H1 (cell line): ENCODE results near the gene CACNG5. TPM values are rescaled to one million over a fixed set of nuclear protein-coding genes. Genes with fewer than 3 reads are reported as not detected.

Experiments
- EGR1 ChIP-seq: IDR thresholded peaks from 2 replicates; pipeline ENCODE4 v1.6.1; 2011; ENCODE audit warnings: low read depth, low read length, borderline replicate concordance
- JUND ChIP-seq: IDR thresholded peaks from 2 replicates; pipeline ENCODE4 v1.6.1; 2011; ENCODE audit warnings: mild to moderate bottlenecking, improper control_type of control experiment, low read length
- KDM1A ChIP-seq: fragments of 200-600, 300-600 bp; sonication (generic); IDR thresholded peaks from 2 replicates; pipeline ENCODE4 v1.7.1; 2016; ENCODE audit warnings: mild to moderate bottlenecking, low read length, borderline replicate concordance
- RXRA ChIP-seq: IDR thresholded peaks from 2 replicates; pipeline ENCODE4 v1.6.1; 2011; ENCODE audit warnings: low read depth, mild to moderate bottlenecking, low read length, moderate library complexity; ENCODE audit not compliant: insufficient read depth
- SRF ChIP-seq: IDR thresholded peaks from 2 replicates; pipeline ENCODE4 v1.6.1; 2011; ENCODE audit warnings: mild to moderate bottlenecking, low read depth, low read length, moderate library complexity
- TAF1 ChIP-seq: IDR thresholded peaks from 2 replicates; pipeline ENCODE4 v1.6.1; 2011; ENCODE audit warnings: mild to moderate bottlenecking, low read depth, low read length
- microRNA counts: library from miRNA; unstranded; fragments of <30 nt; microRNA quantifications from one replicate; lab custom pipeline; 2015
- microRNA-seq, 2 experiments: library from miRNA; unstranded; fragments of <30 nt; microRNA quantifications; one replicate each; pipeline versions ENCODE4 to v1.2.0, GENCODE V29; 2016 to 2020; ENCODE audit warnings: borderline microRNAs expressed in 2 of 2, borderline number of aligned reads in 2 of 2, borderline replicate concordance in 1 of 2
- polyA plus RNA-seq, 7 experiments: library from polyadenylated mRNA; depleted of rRNA in 3 of 7; stranded (reverse) in 5 of 7; unstranded in 2 of 7; fragments of >200 nt in 5 of 7; fragments of 200-250 nt in 2 of 7; gene quantifications; 1 replicate in 5 of 7; 2 replicates in 1 of 7; 4 replicates in 1 of 7; pipeline versions ENCODE4 v1.2.1 to v1.2.3, GENCODE V29; 2011 to 2013; ENCODE audit warnings: missing spikeins in 2 of 7, mixed read lengths in 2 of 7
- small RNA-seq: library from polyadenylated mRNA; stranded (forward); fragments of <200 nt; extraction: miRNeasy Mini kit (QIAGEN cat#:217004); gene quantifications from one replicate; pipeline ENCODE3, GENCODE V24; 2013; ENCODE audit not compliant: insufficient read depth
- total RNA-seq: library from RNA; stranded (reverse); fragmentation: NEBNext Ultra II Directional; extraction: Animal tissue kit (Norgen Biotek cat#: 25700); gene quantifications from 2 replicates; pipeline ENCODE4 v1.2.1, GENCODE V29; 2021
- TF ChIP-seq, protein P1 (sequence below): IDR thresholded peaks from 2 replicates; pipeline ENCODE4 v1.6.1; 2012; ENCODE audit warnings: inconsistent platforms

The CACNG5 gene
- total and polyA plus RNA-seq, 2 of the 8 experiments (the other 6 are each of a cell fraction or from before 2014, with no cell fraction given) = 2.2 to 3.1 TPM

DNA sequence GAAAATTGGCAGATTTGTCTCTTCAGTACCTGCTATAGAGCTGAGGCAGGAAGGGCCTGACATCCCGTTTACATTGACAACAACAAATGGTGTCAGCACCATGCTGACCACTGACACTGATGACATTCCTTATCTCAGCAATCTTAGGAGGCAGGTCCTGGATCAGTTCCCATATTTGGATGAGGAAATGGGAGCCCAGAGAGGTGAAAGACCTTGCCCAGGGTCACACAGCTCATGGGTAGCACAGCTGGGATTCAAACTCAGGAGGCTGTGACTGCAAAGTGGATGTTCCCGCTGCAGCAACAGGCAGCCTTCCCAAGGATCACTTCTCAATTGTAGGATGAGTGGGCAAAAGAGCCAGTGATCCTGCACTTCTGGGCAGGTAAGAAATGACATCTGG is 99.1 kb downstream of the CACNG5 start (continued):
- TF ChIP-seq, protein P1, sequence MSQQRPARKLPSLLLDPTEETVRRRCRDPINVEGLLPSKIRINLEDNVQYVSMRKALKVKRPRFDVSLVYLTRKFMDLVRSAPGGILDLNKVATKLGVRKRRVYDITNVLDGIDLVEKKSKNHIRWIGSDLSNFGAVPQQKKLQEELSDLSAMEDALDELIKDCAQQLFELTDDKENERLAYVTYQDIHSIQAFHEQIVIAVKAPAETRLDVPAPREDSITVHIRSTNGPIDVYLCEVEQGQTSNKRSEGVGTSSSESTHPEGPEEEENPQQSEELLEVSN = no peak
- TF ChIP-seq KDM1A (no peak), EGR1 (no peak), SRF (no peak), JUND (no peak), TAF1 (no peak), RXRA (no peak)

MicroRNAs encoded within 50 kb of the gene (microRNA counts, 767-probe panel; counts per million panel counts)
- 879 counts per million, percentile 95 among the panel's probes with 10 or more counts for microRNA hsa-miR-634 (lab: Ali Mortazavi, UCI)

Small RNA genes within 50 kb of the gene (microRNA-seq; reads per million reads assigned to microRNA genes)
- 0 reads per million in 2 experiments for gene MIR634

Small RNA genes within 50 kb of the gene (small RNA-seq; reads per million reads assigned to genes)
- gene MIR634 (not detected), gene RNA5SP446 (not detected)

Other genes with a start within 250 kb of the CACNG5 start
- 5.6 and 5.9 TPM in 2 replicates for gene CACNG4, start 129.6 kb downstream of the CACNG5 start, total RNA-seq
- gene CACNG4, start 129.6 kb downstream of the CACNG5 start, polyA plus RNA-seq (2011; rRNA removed) = 3.6 and 5.3 TPM in 2 replicates
- gene CACNG1, start 209.4 kb downstream of the CACNG5 start, total RNA-seq = not detected in 2 replicates
- gene CACNG1, start 209.4 kb downstream of the CACNG5 start, polyA plus RNA-seq (2011; rRNA removed) = 0.13 TPM in 1 of 2 replicates, not detected in the other